Activated CD4-positive, alpha-beta T cell treated with anti-CD3 and anti-CD28 coated beads, Interleukin-2, amount 50 U/mL, for 24 hours (primary cell): ENCODE results near the gene ATOSB.
A peak's percentile ranks its signal among the peaks of the same experiment; 100 is the strongest.

Source experiments
- DNase-seq, 2 donors: peaks; one replicate each; pipeline ENCODE4 v3.0.0-alpha.2; 2020; ENCODE audit warnings: low read depth in 1 of 2, low spot score in 1 of 2

ATOSB gene

DNA sequence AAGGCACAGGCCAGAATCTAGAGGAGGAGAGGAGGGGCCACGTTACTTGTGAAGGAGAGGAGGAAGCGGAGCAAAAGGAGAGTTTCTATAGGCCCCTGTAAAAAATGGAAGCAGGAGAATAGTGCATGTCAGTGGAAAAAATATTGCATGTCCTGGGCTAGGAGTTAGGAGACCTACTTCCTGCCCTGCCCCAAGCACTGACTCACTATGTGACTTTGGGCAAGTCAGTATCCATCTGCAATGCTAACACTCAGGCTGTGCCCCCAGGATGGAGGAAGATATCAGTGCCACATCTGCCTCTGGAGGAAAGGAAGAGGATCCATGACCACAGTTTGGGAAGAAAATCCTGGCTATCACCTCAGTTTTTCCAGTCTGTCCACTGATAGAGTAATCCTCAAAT, 26.2 kb downstream of the ATOSB start:
- DNase-seq, result no peak

DNA sequence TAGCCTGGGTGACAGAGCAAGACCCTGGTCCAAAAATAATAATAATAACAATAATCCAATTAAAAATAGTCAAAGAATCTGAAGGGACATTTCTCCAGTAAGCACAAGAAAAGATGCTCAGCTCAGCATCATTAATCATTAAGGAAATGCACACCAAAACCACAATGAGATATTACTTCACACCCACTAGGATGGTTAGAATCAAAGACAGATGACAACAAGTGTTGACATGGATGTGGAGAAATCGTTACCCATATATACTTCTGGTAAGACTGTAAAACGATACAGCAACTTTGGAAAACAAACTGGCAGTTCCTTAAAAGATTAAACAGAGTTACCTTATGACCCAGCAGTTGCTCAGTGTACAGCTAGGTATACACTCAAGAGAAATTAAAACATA, 30.6 kb downstream of the ATOSB start:
- no peak for DNase-seq

DNA sequence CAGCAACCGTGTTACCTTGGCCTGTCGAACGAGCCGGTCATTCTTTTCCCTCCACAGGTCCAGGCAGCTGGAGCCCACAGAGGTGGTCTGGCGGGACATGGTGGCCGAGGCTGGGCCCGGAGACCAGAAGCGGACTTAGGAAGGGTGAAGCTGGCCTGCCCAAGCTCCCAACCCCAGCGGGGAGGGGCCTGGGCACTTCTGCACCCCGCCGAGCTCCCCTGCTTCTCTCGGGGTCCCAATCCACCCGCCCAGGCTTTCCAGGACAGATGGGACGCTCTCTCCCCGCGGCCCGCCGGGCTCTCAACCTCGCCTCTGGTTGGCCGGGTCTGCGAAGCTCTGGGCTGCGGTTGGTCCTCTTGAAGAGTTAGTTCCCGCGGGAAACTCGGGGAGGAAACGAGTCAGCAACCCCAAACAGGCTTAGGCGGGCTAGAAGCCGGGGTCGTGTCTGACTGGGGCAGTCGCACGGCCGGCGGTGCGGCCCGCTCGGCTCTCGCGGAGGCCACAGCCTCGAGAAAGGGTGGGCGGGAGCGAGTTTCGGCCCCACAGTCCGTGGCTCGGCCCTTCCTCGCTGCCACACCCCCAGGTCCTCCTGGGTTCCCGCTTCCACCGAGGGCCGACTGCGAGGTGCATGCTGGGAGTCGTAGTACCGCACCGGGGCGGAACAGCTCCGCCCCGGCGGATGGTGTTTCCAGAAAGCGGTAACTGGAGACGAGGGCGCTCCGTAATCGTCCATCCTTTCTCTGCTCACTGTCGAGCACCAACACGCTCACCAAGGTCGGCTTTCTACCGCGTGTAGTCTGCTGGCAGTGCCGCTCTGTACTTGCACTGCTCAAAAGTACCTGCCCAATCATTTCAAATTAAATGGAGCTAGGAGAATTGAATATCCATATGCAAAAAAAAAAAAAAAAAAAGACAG, 36.0 kb downstream of the ATOSB start, which contains the start of gene FANCG:
FANCG (minus strand) TSS at position 517 of the 916 bp plus-strand sequence; CDS start at position 99, 418 bp downstream.
- peak; percentile 56 to 82 for DNase-seq

DNA sequence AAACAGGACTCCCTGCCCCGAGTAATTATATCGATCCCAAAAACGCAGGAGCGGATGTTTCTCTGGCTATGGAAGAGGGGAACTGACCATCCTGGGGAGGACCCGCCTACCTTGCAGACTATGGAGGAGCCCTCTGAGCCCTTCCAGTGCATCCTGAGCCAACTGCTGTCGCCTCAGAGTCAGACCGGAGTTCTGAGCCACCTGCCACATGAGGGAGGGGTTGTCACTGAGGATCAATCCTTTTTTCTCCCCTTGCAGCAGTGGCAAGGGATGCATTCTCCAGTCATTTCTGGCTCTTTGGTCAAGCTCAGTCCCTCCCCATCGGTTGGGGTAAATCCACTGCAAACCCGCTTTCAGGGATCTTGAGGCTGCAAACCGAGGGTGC, 36.6 kb downstream of the ATOSB start:
- no peak for DNase-seq

DNA sequence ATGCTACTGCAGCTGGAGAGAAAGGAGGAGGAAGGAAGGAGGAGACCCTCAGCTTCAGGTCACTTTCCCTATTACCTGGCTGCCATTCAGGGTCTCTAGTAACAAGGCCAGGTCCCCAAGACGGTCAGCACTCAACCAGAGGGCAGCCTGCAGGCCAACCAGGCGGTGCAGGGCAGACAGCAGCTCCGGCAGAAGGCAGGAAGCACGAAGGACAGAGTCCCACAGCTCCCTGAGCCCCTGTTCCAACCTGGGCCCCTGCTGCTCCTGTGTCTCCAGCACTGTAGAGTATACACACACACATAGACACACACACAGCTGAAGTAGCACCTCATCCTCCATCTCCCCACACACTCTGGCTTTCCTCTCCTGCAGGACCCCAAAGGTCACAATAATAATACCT, 37.6 kb downstream of the ATOSB start:
- no peak for DNase-seq

DNA sequence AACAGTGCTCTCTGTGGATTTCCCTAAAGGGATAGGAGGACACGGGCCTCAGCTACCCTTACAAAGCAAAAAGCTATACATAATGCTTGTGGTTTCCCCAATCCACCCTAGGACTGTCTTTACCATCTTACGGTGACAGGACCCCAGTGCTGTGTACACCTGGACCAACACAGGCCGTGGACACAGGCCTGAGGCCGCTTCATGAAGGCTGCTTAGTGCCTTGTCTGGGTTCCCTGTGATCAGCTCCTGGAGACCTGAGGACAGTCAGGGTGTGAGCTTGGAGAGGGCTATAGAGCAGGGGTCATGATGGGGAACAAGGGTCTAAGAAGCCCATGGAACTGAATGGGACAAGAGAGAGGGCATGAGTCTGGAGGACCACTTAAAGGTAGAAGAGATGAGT, 38.8 kb downstream of the ATOSB start:
- DNase-seq, result no peak

DNA sequence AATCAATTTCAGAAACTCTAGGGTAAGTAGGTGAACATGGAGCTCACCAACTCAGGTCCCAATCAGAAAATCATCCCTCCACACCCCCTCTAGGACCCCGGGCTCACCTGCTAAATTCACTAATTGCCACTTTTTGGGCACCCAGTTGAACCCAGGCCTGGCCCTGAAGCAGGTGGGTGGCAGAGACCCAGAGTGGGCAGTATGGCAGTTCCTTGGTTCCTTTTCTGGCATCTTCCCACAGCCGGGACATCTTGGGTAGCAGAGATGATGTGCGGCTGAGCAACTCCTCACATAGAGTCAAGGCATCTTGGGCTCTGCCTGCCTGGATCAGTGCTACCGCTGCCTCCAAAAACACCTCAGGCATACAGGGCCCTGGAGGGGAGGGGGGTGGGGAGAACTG, 40.3 kb downstream of the ATOSB start:
- no peak for DNase-seq

DNA sequence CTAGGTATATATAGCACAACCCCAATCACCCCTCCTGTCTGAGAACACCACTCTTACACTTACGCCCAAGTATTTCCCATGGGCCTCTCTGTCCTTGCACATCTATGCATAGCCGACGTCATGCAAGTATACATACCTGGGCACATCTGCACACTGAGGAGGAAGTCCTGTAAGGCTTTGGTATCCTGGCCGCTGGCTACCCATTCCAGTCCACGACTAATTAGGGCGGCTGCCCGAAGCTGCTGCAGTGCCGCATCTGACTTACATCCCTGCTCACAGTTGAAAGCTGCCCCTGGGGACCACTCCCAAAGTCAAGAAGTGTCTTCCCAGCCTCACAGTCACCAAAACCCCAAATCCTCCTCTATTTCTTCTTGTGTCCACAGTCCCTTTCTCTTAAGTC, 40.9 kb downstream of the ATOSB start:
- DNase-seq, result no peak

DNA sequence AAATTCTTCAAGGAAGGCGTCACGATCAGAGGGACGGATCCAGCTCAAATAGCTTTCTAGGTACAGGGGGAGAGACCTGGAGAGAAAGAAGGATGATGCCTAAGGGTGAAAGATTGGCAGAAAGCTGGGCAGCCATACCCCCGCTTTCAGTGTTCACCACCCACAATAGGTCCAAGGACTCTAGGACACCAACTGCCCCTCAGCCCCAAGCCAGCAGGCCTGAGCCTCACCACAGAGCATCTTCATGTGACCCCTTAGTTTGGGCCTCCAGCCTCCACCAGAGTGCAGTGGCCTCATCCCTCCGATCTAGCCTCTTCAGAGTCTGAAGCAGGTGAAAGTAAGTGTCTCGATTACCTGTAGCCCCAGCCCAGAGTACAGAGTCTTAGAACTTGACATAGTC, 41.5 kb downstream of the ATOSB start:
- no peak for DNase-seq

DNA sequence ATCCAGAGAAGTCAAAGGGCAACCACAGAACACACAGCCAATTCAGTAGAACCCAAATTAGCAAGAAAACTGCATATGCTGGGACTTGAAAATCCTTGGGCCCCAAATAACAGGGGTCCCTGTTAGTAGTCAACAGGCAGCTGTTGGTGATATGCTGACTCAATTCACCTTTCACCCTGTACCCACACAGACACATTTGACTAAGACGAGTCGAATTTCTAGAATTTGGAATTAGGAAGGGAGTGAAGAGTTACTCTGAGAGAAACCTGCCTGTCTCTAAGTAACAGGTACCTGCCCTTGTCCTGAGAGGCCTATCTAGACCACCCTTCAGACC, 42.4 kb downstream of the ATOSB start:
- DNase-seq, result no peak

DNA sequence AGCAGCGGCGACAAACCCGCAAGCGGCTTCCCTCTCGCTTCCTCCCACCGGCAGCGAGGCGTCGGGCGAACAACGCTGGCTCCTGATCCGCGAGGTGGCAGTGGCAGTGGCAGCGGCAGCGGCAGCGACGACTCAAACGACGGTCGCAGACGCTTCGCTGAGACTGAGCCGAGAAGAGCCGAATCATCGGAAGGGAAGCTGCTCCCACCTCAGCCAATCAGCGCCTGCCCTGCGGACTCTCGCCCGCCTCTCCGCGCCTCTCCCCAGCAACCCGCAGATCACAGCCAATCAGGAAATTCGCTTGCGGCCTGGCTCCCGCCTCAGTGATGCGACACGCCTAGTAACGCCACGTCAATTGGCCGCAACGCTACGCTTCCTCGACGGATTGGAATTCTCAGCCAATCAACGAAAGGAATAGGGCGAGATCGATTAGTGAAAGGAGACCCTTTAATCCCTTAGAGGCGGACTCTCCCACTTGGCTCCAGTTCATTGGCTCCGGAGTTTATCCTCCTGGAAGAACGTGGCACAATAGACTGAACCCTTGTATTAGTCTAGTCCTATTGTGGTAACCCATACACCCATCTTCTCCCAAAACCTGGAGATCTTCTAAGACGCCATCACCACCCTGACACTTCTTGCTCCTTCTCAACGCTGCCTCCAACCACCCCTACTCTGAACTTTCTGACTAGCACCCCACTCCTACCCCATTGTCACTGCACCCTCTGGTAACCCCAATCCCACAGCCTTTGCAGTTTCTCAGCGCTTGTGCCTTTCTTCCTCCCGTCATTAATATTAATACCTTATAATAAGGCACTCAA, 43.0 kb downstream of the ATOSB start, which contains the start of gene VCP:
VCP (minus strand) TSS at position 165 of the 818 bp plus-strand sequence. CDS start 272 bp downstream, outside the sequence.
- peak; percentile 85 to 98 for DNase-seq

DNA sequence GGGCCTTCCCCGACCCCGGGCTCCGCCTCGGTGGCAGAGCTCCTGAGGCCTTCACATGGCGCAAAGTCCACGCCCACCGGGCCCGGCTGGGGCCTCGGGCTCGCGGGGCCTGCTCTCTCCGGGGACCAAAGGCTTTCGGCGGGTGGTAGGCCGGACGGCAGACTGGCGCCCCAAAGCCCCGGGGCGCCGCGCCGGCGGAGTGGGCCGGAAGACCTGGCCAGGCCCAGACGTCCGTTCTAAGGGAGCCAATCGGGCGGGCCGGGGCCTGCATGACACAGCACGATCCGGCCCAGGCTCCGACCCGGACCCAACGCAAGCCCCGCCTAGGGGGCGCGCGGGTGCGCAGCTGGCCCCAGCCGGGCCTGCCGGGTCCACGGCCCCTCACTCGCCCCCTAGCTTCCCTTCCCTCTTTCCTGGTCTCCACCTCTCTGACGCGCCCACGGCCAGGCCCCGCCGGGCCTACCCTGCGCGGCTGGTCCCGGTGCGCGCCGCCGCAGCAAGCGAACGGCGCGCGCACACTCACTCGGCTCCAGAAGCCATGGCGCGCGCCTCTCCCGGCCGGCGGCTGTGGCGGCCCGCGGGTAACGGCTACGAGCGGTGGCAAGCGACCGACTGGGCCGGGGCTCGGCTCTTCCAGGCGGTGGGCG, 43.7 kb downstream of the ATOSB start:
- peak; percentile 60 to 61 for DNase-seq

DNA sequence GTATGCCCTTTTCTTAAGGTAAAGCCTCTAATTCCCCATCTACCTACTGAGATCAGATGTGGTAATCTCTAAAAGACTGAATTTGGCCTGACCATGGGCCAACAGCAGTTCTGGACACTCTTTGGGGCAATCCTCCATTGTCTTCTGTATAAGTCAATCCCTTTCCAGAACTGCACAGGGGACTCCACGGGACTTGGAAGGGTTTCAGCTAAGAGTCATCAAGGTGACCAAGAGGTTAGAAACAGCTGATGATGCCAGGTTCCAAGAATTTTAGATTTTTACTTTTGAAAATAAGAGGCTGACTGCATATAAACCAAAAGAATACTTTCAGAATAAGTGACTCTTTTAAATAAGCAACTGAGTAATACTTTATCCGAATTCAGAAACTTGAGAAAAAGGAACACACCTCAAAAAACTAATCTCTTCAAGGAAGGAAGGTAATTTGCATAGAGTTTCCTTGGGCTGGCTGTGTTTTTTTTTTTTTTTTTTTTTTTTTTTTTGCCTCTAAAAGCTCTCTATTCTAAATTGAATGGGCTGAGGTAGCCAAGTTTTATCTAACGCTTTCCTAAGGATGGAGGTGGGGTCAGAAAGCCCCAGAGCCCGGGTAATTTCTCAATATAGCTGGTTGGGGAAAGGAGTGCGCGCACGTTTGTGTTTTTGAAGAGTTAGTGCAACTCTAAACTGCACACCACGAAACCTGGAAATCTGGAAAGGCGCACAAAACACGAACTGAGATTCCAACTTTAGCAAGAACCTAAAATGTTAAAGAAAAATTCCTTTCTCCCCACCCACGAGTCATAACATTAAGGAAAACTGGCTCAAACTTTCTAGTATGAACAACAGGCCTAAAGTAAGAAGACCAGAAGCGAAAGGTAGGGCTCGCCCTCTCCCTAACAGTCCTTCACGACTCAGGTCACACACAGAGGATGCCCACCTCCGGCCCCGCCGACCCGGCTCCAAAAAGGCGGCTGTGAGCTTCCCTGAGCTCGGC, 44.5 kb downstream of the ATOSB start:
- DNase-seq, result no peak

DNA sequence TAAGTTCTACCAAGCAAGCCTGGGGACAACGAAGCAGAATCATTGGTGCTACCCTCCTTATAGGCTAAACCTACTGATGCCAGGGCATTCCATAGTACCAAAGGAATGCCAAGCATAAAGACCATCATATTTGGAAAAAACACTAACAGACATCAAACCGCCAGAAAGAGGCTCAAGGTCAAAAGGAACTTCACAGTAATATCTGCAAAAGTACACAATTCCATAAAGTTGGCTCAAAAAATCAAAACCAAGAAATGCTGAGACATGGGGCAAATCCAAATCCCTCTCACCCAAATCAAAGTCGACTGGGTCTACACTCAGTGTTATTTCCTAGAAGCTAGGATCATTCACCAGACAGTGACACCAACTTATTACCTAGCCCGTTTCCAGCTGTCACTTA, 46.6 kb downstream of the ATOSB start:
- no peak for DNase-seq

DNA sequence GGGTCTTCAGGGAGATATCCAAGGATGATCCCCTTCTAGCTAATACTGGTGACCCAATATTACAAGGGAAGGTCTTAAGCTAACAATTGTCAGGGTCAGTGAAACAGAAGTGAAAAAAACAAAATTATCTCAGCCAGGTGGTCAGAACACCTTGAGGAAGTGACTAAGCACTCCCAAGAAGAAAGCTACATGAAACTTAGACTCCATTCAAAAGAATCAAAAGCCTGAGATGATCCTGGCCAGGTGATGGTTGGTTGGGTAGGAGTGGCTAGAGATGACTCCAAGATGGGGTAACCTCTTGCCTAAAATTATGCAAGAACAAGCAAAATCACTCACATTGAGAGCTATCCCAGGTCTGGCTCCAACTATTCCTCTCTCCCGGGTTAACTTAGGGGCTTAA, 48.6 kb downstream of the ATOSB start:
- DNase-seq, result no peak

DNA sequence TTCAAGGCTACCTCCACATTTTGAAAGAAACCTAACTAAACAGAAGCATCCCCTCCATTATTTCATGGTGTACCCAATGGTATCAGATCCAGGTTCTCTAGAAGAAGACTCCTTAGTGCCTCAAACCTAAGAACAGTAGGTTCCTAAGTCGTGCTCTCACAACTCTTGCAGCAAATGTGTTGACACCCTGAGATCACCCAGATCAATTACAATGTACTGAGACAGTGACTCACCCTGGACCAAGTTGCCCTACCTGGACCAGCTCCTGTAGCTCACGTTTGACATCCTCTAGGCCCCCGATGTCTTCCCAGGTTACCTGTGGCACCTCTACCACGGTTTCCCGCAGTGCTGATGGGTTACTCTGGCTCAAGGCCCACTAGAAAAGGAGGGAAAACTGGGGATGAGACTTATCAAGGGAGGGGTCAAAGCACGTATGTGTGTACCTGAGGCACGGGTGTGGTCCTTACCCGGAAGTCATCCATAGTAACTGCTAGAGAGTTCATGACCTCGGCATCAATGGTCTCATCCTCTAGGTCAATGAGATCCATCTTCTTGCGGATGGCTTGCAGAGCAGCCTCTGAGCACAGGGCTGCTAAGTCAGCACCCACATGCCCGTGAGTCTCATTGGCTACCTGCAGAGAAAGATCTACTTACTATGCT, 55.0 kb downstream of the ATOSB start:
- no peak for DNase-seq

DNA sequence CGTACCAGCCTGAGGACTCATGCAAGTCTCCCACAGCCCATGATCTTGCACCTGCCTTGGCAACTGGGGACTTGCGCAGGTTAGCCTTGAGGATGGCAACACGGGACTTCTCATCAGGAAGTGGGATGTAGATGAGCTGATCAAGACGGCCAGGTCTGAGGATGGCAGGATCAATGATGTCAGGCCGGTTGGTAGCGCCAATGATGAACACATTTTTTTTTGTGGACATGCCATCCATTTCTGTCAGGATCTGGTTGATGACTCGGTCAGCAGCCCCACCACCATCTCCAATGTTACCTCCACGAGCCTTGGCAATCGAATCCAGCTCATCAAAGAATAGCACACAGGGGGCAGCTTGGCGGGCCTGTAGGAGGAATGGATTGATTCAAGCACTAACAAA, 56.2 kb downstream of the ATOSB start:
- no peak for DNase-seq

DNA sequence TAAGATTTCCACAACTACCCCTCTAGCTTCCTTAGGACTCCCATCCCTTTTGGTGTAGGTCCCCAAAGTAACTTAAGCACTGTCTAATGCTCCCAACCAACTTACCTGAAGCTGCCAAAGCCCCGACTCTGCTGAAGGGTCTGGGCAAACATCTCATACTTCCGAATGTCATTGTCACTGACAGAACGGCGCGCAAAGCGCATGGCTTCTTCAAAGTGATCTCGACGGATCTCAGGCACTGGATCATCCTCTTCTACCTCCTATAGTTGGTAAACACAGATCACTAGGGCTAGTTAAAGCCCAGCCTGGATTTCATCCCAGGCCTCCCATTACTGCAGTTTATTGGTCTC, 58.4 kb downstream of the ATOSB start:
- no peak for DNase-seq

DNA sequence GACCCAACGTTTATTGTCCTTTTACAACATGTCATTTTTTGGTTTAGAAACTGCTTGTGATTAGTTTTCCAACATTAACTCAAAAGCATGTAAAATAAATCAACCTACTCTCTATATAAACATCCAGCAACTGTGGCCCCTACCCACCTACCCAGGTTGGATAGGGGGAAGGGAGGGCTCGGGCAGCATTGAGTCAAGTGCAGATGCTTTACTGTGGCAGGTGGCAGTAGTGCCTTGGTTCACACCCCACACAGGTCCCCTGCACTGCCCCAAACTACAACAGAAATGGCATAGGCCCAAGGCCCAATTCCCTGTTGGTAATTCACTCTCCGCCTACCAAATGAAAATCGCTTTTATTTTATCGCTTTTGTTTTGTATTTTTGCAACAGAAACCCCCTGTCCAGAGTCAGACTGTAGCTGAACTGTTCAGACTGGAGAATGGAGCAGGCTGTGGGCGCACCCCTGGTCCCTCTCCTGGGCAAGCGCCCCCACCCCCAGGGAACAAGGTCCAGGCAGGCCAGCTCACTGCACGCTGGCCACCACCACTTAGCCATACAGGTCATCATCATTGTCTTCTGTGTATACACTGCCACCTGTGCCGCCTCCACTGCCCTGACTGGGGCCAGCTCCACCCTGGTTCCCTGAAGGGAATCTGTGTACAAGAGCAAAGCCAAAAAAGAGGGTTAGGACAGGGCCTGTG, 58.9 kb downstream of the ATOSB start:
- DNase-seq, result no peak
